HS-27A (cell line): Measurements from ENCODE around the gene RAB10.
"Not testable (repeated sequence)": the region's sequence is repeated elsewhere in the genome, so short reads cannot be mapped to it uniquely, and the experiment has no call there.

Experiments
- DNase-seq: peaks from one replicate; pipeline ENCODE4 v3.0.0-alpha.2; 2012; ENCODE audit warnings: low read depth, missing footprints

Gene RAB10

GRCh38 chr2:26089337-26089736, 55.5 kb downstream of the RAB10 start:
- DNase-seq = no peak

GRCh38 chr2:26095758-26096157, 61.9 kb downstream of the RAB10 start:
- no peak for DNase-seq

- DNase-seq = no peak
These were observed 66.0 kb downstream of the RAB10 start for GRCh38 chr2:26099933-26100332.

DNA sequence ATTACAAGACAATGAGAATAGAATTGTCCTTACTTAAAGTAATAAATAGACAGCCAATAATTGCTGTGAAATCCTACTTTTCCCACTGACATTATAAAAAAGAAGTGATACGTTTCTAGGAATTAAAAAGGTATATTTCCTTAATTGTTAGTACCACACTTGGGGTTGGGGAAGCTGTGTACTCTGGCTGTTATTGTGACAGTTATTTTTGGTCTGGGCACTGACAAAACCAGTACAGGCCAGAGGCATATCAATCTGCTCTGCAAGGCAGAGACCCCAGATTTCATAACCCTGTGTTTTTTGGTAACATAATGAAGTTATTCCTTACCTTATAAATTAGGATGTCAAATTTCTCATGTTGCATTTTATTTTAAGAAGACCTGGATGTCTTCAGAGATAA, 66.5 kb downstream of the RAB10 start:
- DNase-seq = no peak

DNA sequence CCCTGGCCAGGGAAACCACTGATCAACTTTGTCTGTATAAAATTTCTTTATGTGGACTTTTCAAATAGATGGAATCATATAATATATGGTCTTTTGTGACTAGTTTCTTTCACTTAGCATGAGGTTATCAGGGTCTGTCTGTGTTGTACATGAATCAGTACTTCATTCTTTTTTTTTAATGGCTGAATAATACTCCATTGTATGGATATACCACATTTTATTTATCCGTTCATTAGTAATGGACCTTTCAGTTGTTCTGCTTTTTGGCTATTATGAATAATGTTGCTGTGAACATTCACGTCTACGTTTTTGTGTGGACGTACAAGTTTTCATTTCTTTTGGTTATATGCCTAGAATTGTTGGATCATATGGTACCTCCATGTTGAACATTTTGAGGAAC, 69.9 kb downstream of the RAB10 start:
- no peak for DNase-seq

DNA sequence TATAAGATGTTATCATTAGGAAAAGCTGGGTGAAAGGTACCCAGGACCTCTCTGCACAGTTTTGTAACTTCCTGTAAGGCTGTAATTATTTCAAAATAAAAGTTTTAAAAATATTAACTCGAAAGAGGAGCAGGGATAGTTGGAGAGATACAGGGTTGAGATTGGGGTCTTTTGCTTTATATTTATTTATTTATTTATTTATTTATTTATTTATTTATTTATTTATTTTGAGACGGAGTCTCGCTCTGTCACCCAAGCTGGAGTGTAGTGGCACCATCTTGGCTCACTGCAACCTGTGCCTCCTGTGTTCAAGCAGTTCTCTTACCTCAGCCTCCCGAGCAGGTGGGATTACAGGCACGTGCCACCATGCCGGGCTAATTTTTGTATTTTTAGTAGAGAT, 74.8 kb downstream of the RAB10 start:
- not testable (repeated sequence) for DNase-seq

GRCh38 chr2:26112201-26112600, 78.3 kb downstream of the RAB10 start:
- no peak for DNase-seq

DNA sequence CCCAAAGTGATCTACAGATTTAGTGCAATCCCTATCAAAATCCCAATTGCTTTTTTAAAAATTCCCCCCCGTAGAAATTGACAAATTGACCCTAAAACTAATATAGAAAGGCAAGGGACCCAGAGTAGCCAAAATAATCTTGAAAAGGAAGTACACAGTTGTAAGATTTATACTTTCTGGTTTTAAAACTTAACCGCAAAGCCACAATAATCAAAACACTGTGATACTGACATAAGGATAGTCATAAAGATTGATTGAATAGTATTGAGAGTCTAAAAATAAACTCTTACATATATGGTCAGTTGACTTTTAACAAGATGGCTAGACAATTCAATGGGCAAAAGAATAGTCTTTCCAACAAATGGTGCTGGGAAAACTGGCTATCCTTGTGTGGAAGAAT, 80.3 kb downstream of the RAB10 start:
- no peak for DNase-seq

GRCh38 chr2:26118682-26119081, 84.8 kb downstream of the RAB10 start:
- DNase-seq = no peak

- DNase-seq = no peak
These were observed 85.6 kb downstream of the RAB10 start for GRCh38 chr2:26119521-26119920.

DNA sequence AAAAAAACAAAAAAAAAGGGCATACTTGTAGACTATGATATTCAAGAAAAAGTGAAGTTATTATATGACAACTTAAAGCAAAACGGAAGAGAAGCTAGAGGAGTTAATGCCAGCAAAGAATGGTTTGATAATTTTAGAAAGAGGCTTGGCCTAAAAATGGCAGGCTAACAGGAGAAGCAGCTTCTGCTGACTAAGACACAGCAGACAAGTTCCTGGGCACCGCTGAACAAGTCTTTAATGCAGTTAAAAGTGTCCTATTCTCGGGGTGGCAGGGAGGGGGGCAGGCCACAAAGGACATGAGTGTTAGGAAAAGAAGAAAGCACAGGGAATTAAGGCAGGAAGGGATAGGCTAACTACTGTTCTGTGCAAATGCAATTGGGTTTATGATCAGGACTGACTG, 88.7 kb downstream of the RAB10 start:
- no peak for DNase-seq

- no peak for DNase-seq
These were observed 89.5 kb downstream of the RAB10 start for GRCh38 chr2:26123426-26123825.

DNA sequence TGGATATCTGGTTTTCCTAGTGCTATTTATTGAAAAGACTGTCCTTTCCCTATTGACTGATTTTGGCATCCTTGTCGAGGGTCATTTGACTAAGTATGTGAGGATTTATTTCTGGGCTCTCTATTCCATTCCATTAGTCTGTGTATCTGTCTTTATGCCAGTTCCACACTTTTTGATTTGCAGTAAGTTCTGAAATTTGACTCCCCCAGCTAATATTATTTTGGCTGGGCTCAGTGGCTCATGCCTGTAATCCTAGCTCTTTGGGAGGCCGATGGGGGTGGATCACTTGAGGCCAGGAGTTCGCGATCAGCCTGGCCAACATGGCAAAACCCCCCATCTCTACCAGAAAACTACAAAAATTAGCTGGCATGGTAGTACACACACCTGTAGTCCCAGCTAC, 92.2 kb downstream of the RAB10 start:
- no peak for DNase-seq

DNA sequence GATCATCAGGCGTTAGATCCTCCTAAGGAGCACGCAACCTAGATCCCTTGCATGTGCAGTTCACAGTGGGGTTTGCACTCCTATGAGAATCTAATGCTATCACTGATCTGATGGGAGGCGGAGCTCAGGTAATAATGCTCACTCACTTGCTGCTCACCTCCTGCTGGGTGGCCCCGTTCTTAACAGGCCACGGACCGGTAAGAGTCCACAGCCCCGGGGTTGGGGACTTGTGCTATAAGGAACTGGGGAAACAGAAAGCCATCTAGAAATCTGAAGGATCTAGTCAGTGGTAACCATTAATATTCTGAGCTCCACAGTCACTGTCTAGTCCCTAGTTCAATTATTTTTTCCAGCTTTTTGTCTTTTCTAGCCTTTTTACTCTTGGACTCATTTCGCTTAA, 94.3 kb downstream of the RAB10 start:
- DNase-seq = no peak

GRCh38 chr2:26130763-26131162, 96.9 kb downstream of the RAB10 start:
- no peak for DNase-seq

DNA sequence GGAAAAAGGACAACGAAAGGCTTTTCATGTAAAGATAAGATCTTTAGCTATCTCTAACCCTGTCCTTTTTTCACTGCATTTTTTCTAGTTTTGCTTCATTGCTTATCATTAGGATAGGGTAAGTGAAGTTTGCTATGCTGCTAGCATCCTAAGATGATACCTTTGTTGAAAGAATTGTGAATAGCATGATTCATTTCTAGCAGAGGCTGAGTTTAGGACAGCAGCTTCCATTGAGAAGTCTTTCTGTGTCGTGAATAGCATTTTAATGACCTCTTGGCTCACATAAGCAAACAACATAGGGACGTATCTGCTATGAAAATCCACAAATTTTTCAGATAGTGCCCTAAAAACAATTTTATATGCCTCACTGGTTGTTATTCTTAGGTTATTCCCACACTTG, 102.6 kb downstream of the RAB10 start:
- no peak for DNase-seq

DNA sequence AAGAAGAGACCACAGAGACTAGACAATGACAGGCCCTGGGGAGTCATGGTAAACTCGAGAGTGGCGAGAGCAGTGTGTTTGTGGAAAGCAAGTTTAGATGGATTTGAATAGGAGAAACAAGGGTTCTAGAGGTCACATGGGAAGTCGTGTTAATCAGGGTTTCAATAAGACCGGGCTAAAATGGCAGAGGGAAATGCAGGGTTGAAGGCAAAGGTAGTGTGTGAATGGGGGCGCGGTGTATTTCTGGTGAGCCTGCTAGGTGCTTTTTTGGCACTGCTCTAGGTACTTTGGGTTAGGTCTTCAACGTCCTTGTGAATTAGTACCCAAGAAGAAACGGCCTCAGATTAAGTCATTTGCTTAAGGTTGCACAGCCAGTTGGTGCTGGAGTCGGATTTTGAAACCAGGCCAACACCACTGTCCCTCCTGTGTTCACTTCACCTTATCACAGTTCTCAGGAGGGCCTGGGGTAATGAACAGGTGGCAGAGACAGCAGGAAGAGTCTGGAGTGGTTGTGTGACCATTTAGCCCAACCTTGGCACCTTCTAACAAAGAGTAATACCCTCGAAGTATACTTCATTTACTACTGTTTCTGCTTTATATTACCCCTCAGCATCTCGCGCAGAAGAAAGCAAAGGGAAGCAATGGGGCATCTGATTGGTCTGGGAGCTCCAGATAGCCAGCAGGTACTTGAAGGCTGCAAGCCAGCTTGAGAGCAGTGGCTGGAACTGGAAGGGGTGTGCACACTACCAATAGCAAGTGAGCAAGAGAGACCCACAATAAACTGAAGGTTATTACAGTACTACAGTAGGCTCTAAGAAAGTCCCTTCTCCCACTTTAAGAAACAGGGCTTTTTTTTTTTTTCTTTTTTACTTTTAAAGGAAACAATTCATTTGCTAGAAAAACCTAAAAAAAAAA, 105.6 kb downstream of the RAB10 start:
- DNase-seq = no peak

- no peak for DNase-seq
These were observed 107.4 kb downstream of the RAB10 start for GRCh38 chr2:26141145-26141769.

- no peak for DNase-seq
These were observed 110.1 kb downstream of the RAB10 start for GRCh38 chr2:26144031-26144430.

DNA sequence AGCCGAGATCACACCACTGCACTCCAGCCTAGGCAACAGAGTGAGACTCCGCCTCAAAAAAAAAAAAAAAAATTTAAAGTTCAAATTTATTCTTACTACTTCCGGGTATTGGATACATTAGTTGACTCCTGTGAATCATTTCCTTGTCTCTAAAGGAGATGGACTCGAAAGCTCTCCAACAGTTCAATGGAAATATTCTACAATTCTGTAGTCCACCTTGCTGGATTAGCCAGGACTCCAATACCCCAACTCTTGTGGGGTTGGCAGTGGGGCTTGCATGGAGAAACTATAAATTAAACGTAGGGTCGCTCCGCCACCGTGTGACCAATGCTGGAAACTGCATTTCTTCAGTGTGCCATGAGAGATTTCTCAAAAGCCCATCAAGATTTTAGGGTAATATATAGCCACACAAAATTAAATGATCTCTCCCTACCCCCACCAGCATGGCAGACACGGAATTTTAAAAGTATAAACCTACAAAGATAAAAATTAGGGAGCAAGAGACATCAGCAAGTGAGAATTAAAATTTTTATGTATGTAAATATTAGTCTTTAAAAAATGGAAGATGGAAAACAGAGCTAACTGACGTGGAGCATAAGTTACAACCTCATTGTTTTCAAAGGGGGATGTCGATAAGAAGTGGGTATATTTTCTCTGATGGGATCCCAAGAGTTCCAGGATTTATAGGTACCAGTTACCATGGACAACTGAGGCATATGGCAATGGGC, 111.2 kb downstream of the RAB10 start:
- DNase-seq = peak; percentile 7

DNA sequence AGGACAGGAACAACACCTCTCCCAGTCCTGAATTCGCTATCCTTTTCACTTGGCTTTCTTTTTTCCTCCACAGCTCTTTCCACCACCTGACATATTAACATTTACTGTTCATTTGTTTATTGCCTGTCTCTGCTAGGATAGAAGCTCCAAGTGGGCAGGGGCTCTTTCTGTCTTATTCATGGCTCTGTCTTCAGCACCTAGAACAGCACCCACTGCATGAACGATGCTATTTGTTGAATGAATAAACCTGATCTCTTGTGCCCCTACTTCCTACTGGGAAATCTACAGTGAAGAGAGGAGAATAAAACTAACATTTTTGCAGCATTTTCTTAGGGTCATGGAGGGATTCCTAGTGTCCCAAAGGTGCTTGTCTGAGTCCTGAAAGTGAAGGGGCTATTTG, 114.6 kb downstream of the RAB10 start:
- no peak for DNase-seq

DNA sequence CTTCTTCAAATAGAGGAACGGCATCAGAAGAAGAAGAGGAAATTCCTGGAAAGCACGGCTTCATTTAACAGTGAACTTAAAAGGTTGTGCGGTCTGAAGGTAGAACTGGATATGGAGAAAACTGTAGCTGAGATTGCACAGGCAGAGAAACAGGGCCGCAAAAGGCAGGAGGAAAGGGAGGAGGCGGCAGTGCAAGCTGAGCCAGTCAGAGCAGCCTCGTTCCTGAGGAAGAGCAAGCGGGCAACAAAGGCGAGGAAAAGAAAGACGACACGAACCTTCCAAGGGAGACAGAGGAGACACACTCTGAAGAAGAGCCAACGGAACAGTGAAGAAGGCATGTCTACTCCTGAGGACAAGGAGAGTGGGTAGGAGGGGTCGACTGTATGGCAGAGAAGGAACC, 116.4 kb downstream of the RAB10 start:
- no peak for DNase-seq

- DNase-seq = no peak
These were observed 123.7 kb downstream of the RAB10 start for GRCh38 chr2:26157580-26157979.
